ENCODE measurements around the gene LRRC75B.

DNA sequence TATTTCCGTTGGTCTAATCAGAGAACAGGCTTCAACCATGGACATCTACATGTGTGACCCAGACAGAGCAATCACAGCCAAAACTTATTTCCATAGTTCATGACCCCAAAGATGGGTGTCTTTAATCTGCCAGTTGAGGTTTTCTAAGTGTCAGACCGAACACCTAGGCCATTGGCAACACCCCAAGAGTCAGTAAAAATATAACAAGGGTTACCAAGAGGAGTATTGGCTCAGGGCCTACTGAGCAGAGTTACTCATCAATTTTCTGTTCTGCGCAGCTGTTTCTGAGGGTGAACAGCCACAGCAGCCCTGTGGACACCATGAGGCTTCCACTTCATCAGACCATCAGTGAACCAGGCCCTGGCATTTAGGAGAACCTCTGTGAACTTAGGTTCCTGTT is 56.8 kb downstream of the LRRC75B start:
- TF ChIP-seq POLR2A (IDR thresholded peaks at IDR 0.05) (no peak), POLR2AphosphoS5 (IDR thresholded peaks at IDR 0.05) (no peak), EP300 (IDR thresholded peaks at IDR 0.05) (no peak)
- TF ChIP-seq, protein P1, sequence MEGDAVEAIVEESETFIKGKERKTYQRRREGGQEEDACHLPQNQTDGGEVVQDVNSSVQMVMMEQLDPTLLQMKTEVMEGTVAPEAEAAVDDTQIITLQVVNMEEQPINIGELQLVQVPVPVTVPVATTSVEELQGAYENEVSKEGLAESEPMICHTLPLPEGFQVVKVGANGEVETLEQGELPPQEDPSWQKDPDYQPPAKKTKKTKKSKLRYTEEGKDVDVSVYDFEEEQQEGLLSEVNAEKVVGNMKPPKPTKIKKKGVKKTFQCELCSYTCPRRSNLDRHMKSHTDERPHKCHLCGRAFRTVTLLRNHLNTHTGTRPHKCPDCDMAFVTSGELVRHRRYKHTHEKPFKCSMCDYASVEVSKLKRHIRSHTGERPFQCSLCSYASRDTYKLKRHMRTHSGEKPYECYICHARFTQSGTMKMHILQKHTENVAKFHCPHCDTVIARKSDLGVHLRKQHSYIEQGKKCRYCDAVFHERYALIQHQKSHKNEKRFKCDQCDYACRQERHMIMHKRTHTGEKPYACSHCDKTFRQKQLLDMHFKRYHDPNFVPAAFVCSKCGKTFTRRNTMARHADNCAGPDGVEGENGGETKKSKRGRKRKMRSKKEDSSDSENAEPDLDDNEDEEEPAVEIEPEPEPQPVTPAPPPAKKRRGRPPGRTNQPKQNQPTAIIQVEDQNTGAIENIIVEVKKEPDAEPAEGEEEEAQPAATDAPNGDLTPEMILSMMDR (IDR thresholded peaks at IDR 0.05) = no peak

All from gastroesophageal sphincter (tissue), 3 donors.